HG03442 (cell line): ENCODE results near the gene RNASET2.

ENCODE experiments used
- ATAC-seq: cut with Tn5 transposase; IDR thresholded peaks from one replicate; pipeline ENCODE4 v1.9.1; 2021; ENCODE audit warnings: mild to moderate bottlenecking, moderate library complexity; ENCODE audit not compliant: unreplicated experiment

RNASET2 gene

GRCh38 chr6:166956444-166957086, at the start of gene RNASET2:
TSS of gene RNASET2 (minus strand) at chr6:166956550. CDS start at chr6:166956182, 368 bp downstream.
- ATAC-seq, result peak; percentile 61

GRCh38 chr6:167005350-167006159, 49.2 kb upstream of the RNASET2 start:
- ATAC-seq, result no peak

GRCh38 chr6:167000759-167001158, 44.4 kb upstream of the RNASET2 start:
- ATAC-seq, result no peak

GRCh38 chr6:166999884-167000253, 43.5 kb upstream of the RNASET2 start:
- no peak for ATAC-seq

- peak; percentile 88 for ATAC-seq
Measured at GRCh38 chr6:166999145-166999883, 43.0 kb upstream of the RNASET2 start, which contains the start of gene CEP43. TSS of gene CEP43 (plus strand) at chr6:166999397. CDS start at chr6:166999413, 16 bp downstream.

GRCh38 chr6:166998256-166999144, 42.1 kb upstream of the RNASET2 start:
- ATAC-seq, result peak; percentile 8

- peak; percentile 28 for ATAC-seq
Measured at GRCh38 chr6:166997768-166998255, 41.5 kb upstream of the RNASET2 start.

GRCh38 chr6:166997348-166997747, 41.0 kb upstream of the RNASET2 start:
- no peak for ATAC-seq

- no peak for ATAC-seq
Measured at GRCh38 chr6:166996406-166996805, 40.1 kb upstream of the RNASET2 start.

- peak; percentile 86 for ATAC-seq
Measured at GRCh38 chr6:166989427-166990032, 33.2 kb upstream of the RNASET2 start.

- no peak for ATAC-seq
Measured at GRCh38 chr6:166988674-166989201, 32.4 kb upstream of the RNASET2 start.

GRCh38 chr6:166987930-166988329, 31.6 kb upstream of the RNASET2 start:
- no peak for ATAC-seq

GRCh38 chr6:166987448-166987847, 31.1 kb upstream of the RNASET2 start:
- ATAC-seq, result no peak

- ATAC-seq, result no peak
Measured at GRCh38 chr6:166980738-166981137, 24.4 kb upstream of the RNASET2 start.

GRCh38 chr6:166977621-166978525, 21.5 kb upstream of the RNASET2 start:
- no peak for ATAC-seq

GRCh38 chr6:166976636-166977035, 20.3 kb upstream of the RNASET2 start:
- no peak for ATAC-seq

- no peak for ATAC-seq
Measured at GRCh38 chr6:166972101-166972500, 15.8 kb upstream of the RNASET2 start.

GRCh38 chr6:166971271-166971670, 14.9 kb upstream of the RNASET2 start:
- no peak for ATAC-seq

- no peak for ATAC-seq
Measured at GRCh38 chr6:166970776-166971175, 14.4 kb upstream of the RNASET2 start.
